Activated naive CD8-positive, alpha-beta T cell (primary cell): Measurements from ENCODE around the gene ZNF668.

Experiments used
- H3K27ac Mint-ChIP-seq: one replicate; pipeline ENCODE4 v1.8.0; 2021; ENCODE audit warnings: mixed read lengths
- H3K27me3 Mint-ChIP-seq: one replicate; pipeline ENCODE4 v1.8.0; 2021; ENCODE audit warnings: mixed read lengths
- H3K36me3 Mint-ChIP-seq: one replicate; pipeline ENCODE4 v1.8.0; 2021; ENCODE audit warnings: mixed read lengths
- H3K4me1 Mint-ChIP-seq: one replicate; pipeline ENCODE4 v1.8.0; 2021; ENCODE audit warnings: low read depth, mixed read lengths
- H3K4me3 Mint-ChIP-seq: one replicate; pipeline ENCODE4 v1.8.0; 2021; ENCODE audit warnings: mild to moderate bottlenecking, mixed read lengths
- H3K9me3 Mint-ChIP-seq: one replicate; pipeline ENCODE4 v1.8.0; 2021; ENCODE audit warnings: low read depth, mixed read lengths

ZNF668 gene

DNA sequence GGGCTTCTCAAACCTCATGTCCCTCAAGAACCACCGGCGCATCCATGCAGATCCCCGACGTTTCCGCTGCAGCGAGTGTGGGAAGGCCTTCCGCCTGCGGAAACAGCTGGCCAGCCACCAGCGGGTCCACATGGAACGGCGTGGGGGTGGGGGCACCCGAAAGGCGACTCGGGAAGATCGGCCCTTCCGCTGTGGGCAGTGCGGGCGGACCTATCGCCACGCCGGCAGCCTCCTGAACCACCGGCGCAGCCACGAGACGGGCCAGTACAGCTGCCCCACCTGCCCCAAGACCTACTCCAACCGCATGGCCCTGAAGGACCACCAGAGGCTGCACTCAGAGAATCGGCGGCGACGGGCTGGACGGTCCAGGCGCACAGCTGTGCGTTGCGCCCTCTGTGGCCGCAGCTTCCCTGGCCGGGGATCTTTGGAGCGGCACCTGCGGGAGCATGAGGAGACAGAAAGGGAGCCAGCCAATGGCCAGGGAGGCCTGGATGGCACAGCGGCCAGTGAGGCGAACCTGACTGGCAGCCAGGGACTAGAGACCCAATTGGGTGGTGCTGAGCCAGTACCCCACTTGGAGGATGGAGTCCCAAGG, 6.1 kb upstream of the ZNF668 start:
- no peaks in the 10 kb centered on the region for H3K36me3 Mint-ChIP-seq
- no peaks in the 10 kb centered on the region for H3K9me3 Mint-ChIP-seq
- no peak overlapping the region for H3K4me3 Mint-ChIP-seq
- H3K27me3 Mint-ChIP-seq = no peaks in the 10 kb centered on the region
- peaks cover 19% of the 10 kb centered on the region for H3K4me1 Mint-ChIP-seq
- H3K27ac Mint-ChIP-seq = no peak overlapping the region

DNA sequence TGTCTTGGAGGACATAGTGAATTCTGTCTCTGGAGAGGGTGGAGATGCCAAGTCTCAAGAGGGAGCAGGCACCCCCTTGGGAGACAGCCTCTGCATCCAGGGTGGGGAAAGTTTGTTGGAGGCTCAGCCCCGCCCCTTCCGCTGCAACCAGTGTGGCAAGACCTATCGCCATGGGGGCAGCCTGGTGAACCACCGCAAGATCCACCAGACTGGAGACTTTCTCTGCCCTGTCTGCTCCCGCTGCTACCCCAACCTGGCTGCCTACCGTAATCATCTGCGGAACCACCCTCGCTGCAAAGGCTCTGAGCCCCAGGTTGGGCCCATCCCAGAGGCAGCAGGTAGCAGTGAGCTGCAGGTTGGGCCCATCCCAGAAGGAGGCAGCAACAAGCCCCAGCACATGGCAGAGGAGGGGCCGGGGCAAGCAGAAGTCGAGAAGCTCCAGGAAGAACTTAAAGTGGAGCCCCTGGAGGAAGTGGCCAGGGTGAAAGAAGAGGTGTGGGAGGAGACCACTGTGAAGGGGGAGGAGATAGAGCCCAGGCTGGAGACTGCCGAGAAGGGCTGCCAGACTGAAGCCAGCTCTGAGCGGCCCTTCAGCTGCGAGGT, 5.4 kb upstream of the ZNF668 start:
- Mint-ChIP-seq H3K4me1 (peaks cover 26% of the 10 kb centered on the region), H3K9me3 (no peaks in the 10 kb centered on the region), H3K4me3 (no peak overlapping the region), H3K36me3 (no peaks in the 10 kb centered on the region), H3K27me3 (no peaks in the 10 kb centered on the region), H3K27ac (no peak overlapping the region)

DNA sequence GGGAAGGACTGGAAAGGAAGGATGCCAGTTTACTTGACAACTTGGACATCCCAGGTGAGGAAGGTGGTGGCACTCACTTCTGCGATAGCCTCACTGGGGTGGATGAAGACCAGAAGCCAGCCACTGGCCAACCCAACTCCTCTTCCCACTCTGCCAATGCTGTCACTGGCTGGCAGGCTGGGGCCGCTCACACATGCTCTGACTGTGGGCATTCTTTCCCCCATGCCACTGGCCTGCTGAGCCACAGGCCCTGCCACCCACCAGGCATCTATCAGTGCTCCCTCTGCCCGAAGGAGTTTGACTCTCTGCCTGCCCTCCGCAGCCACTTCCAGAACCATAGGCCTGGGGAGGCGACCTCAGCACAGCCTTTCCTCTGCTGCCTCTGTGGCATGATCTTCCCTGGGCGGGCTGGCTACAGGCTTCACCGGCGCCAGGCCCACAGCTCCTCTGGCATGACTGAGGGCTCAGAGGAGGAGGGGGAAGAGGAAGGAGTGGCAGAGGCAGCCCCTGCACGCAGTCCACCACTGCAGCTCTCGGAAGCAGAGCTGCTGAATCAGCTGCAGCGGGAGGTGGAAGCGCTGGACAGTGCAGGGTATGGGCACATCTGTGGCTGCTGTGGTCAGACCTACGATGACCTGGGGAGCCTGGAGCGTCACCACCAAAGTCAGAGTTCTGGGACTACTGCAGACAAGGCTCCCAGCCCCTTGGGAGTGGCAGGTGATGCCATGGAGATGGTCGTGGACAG, 4.7 kb upstream of the ZNF668 start:
- Mint-ChIP-seq H3K36me3 (no peaks in the 10 kb centered on the region), H3K4me1 (peaks cover 26% of the 10 kb centered on the region)

DNA sequence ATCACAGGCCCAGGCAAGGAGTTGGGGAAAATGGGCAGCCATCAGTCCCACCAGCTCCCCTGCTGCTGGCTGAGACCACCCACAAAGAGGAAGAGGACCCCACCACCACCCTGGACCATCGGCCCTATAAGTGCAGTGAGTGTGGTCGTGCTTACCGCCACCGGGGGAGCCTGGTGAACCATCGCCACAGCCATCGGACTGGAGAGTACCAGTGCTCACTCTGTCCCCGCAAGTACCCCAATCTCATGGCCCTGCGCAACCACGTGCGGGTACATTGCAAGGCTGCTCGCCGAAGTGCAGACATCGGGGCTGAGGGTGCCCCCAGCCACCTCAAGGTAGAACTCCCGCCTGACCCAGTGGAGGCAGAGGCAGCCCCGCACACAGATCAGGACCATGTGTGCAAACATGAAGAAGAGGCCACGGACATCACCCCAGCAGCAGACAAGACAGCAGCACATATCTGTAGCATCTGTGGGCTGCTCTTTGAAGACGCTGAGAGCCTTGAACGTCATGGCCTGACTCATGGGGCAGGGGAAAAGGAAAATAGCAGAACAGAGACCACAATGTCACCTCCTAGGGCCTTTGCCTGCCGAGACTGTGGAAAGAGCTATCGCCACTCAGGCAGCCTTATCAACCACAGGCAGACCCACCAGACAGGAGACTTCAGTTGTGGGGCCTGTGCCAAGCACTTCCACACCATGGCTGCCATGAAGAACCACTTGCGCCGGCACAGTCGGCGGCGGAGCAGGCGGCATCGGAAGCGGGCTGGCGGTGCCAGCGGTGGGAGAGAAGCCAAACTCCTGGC, 3.8 kb upstream of the ZNF668 start:
- H3K4me3 Mint-ChIP-seq = no peak overlapping the region
- H3K9me3 Mint-ChIP-seq = no peaks in the 10 kb centered on the region
- no peaks in the 10 kb centered on the region for H3K27me3 Mint-ChIP-seq
- H3K4me1 Mint-ChIP-seq = peaks cover 26% of the 10 kb centered on the region
- H3K36me3 Mint-ChIP-seq = no peaks in the 10 kb centered on the region
- no peak overlapping the region for H3K27ac Mint-ChIP-seq

More for the DNA sequence above, 4.7 kb upstream of the ZNF668 start:
- no peaks in the 10 kb centered on the region for H3K27me3 Mint-ChIP-seq
- no peak overlapping the region for H3K4me3 Mint-ChIP-seq
- no peak overlapping the region for H3K27ac Mint-ChIP-seq
- no peaks in the 10 kb centered on the region for H3K9me3 Mint-ChIP-seq

DNA sequence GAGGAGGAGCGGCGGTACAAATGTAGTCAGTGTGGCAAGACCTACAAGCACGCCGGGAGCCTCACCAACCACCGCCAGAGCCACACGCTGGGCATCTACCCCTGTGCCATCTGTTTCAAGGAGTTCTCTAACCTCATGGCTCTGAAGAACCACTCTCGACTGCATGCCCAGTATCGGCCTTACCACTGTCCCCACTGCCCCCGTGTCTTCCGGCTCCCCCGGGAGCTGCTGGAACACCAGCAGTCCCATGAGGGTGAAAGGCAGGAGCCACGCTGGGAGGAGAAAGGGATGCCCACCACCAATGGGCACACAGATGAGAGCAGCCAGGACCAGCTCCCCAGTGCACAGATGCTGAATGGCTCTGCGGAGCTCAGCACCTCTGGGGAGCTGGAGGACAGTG, 3.0 kb upstream of the ZNF668 start:
- Mint-ChIP-seq H3K27ac (no peak overlapping the region), H3K4me3 (no peak overlapping the region), H3K9me3 (no peaks in the 10 kb centered on the region), H3K36me3 (no peaks in the 10 kb centered on the region), H3K4me1 (peaks cover 28% of the 10 kb centered on the region), H3K27me3 (no peaks in the 10 kb centered on the region)

DNA sequence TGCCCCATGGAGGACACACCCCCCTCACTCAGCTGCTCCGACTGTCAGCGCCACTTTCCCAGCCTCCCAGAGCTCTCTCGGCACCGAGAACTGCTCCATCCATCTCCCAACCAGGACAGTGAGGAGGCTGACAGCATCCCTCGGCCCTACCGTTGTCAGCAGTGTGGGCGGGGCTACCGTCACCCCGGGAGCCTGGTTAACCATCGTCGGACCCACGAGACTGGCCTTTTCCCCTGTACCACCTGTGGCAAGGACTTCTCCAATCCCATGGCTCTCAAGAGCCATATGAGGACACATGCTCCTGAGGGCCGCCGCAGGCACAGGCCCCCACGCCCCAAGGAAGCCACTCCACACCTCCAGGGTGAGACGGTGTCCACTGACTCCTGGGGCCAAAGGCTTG, 2.3 kb upstream of the ZNF668 start:
- Mint-ChIP-seq H3K36me3 (no peaks in the 10 kb centered on the region), H3K27me3 (no peaks in the 10 kb centered on the region), H3K4me3 (peak overlapping the region; percentile 27), H3K27ac (no peak overlapping the region), H3K4me1 (peaks cover 33% of the 10 kb centered on the region), H3K9me3 (no peaks in the 10 kb centered on the region)

DNA sequence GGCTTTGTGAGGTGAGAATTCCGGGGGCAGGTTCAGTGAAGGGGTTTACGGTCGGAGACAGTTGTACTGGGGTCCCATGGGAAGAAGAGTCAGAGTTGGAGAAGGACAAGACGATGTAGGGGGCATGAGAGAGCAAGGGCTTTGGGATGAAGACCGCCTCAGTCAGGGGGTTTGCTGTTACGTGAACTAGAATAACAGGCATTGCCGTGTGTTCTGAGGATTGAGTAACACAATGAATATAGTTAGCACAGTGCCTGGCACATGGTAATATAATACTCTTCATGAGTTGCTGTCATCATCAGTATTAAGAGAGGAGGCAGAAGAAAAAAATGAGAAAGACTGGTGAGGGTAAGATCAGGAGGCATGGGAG, 759 bp upstream of the ZNF668 start:
- H3K4me1 Mint-ChIP-seq = peaks cover 29% of the 10 kb centered on the region
- peak overlapping the region; percentile 95 for H3K4me3 Mint-ChIP-seq
- no peaks in the 10 kb centered on the region for H3K36me3 Mint-ChIP-seq

DNA sequence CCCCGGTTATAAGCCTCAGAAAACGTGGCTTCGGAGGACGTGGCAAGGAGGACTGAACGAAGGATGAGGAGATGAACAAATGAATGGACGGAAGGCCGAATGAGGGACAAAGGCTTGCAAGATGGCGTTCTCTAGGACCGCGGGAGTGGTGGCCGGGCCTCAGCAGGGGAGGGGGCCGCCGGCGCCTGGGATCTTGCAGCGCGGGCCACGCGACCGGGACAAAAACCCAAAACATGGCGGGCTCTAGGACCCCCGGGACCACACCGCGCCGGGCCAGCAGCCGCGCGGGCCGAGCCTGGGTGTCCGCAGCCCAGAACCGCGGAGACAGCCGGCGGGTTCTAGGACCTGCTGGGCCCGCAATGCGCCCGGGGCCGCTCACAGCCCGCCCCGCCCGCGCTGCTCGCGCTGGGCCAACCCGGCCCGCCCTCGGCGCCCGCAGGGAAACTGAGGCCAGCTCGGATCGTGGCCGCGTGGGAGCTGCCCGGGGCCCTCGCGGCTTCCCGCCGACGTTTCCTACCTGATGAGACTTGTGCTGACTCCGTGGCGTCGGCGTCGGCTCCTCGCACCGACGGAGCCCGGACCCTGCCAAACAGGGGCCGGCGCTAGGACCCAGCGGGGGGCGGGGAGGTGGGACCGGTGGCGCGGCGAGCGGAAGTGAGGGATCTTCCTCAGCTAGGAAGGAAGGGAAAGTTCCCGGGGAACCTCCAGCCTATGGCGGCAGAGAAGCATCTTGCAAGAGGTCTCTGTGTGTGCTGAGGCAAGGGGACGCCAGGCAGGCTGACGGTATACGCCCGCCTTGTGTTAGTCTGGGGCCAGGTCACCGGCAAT, 684 bp downstream of the ZNF668 start:
- peak overlapping the region; percentile 96 for H3K27ac Mint-ChIP-seq
- H3K9me3 Mint-ChIP-seq = no peaks in the 10 kb centered on the region
- H3K4me1 Mint-ChIP-seq = peaks cover 30% of the 10 kb centered on the region
- H3K4me3 Mint-ChIP-seq = peak overlapping the region; percentile 98
- H3K36me3 Mint-ChIP-seq = no peaks in the 10 kb centered on the region
- no peaks in the 10 kb centered on the region for H3K27me3 Mint-ChIP-seq

More for the DNA sequence above, 759 bp upstream of the ZNF668 start:
- no peaks in the 10 kb centered on the region for H3K27me3 Mint-ChIP-seq
- no peaks in the 10 kb centered on the region for H3K9me3 Mint-ChIP-seq
- H3K27ac Mint-ChIP-seq = peak overlapping the region; percentile 94

DNA sequence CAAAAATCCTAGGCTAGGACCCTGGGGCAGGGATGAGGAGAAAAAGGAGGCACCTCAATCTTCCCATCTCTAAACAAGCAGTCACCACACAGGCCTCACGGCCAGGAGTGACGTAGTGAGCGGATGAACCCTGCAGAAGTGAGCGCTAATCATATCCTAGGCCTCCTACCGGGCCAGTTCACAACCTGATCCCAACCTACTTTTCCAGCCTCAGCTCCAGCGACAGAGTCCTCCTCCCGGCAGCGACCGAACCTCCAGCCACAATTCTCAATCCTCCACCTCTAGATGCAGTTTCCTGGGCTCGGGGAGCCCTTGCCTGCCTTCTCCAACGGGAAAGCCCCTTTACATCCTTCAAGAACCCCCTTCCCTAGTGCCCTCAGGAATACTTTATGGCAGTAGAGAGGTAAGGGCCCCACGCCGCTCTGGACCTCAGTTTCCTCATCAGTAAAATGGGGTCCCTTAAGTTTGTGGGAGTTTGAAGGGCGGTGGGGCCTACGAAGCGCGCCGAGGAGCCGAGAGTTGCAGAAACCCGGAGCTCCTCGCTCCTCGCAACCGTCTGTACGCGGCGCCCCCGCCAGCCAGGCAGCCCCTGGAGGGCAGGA, 1.4 kb downstream of the ZNF668 start:
- Mint-ChIP-seq H3K36me3 (no peaks in the 10 kb centered on the region), H3K27me3 (no peaks in the 10 kb centered on the region), H3K4me3 (peak overlapping the region; percentile 98), H3K4me1 (peaks cover 32% of the 10 kb centered on the region), H3K27ac (peak overlapping the region; percentile 96), H3K9me3 (no peaks in the 10 kb centered on the region)

DNA sequence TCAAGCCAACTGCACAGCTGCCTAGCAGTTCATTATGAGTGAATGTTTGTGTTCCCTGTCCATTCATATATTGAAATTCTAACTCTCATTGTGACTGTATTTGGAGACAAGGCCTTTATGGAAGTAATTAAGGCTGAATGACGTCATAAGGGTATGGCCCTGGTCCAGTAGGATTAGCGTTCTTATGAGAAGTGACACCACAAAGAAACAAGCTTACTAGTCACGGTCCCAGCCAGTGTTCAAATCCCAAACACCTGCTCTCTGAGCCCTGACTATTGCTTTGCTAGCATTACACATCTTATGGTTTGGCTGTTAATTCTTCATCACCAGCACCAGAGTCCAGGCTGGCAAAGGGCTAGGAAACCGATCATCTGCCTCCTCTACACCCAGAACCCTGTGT, 2.2 kb downstream of the ZNF668 start:
- no peaks in the 10 kb centered on the region for H3K9me3 Mint-ChIP-seq

DNA sequence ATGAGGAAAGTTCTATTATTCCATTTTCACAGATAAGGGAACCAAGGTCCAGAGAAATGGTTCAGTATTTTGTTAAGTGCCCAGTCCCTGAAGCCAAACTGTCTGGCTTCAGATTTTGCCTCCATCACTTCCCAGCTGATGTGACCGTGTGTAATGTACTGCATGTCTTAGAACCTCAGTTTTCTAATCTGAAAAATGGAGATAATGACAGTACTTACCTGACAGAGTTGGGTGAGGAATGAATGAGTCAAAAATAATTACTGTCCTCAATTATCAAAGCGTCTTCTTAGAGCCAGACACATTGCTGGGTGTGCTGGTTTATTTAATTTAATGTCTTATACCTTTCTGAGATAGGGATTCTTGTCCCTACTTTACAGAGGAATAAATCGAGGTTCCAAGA, 6.7 kb downstream of the ZNF668 start:
- H3K9me3 Mint-ChIP-seq = no peaks in the 10 kb centered on the region
- peaks cover 4% of the 10 kb centered on the region for H3K36me3 Mint-ChIP-seq
- H3K4me1 Mint-ChIP-seq = peaks cover 50% of the 10 kb centered on the region
- no peaks in the 10 kb centered on the region for H3K27me3 Mint-ChIP-seq
- no peak overlapping the region for H3K4me3 Mint-ChIP-seq
- no peak overlapping the region for H3K27ac Mint-ChIP-seq

More for the DNA sequence above, 2.2 kb downstream of the ZNF668 start:
- Mint-ChIP-seq H3K4me1 (peaks cover 35% of the 10 kb centered on the region), H3K36me3 (no peaks in the 10 kb centered on the region), H3K27me3 (no peaks in the 10 kb centered on the region), H3K4me3 (peak overlapping the region; percentile 98), H3K27ac (peak overlapping the region; percentile 96)

DNA sequence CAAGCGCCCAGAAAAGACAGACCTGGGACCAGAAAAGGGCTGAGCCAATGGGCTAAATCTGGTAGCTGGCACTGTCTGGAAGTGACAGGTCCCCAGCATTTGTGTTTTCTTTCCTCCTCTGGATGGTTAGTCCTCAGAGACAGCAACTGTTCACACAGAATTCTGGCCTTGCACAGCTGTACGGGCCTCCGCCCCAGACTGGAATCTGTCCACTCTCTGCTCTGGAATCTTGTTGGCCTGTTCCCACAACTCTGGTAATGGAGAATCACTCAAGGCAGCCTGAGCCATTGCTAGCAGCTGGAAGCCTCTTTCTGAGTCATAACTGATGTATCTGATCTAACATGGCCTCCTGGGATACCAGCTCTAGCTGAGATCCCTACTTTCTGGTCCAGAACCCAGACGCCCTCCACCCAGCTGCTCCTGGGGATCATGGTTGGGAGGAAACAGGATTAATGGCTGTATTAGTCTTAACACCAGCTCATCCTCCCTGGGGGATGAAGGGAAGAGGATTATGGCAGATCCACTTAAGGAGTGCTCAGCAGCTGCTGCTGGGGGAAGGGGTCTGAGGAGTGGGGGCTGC, 9.1 kb downstream of the ZNF668 start:
- peaks cover 4% of the 10 kb centered on the region for H3K36me3 Mint-ChIP-seq
- peak overlapping the region; percentile 61 for H3K27ac Mint-ChIP-seq
- peak overlapping the region; percentile 60 for H3K4me3 Mint-ChIP-seq
- H3K9me3 Mint-ChIP-seq = no peaks in the 10 kb centered on the region
- H3K27me3 Mint-ChIP-seq = no peaks in the 10 kb centered on the region
- H3K4me1 Mint-ChIP-seq = peaks cover 41% of the 10 kb centered on the region

DNA sequence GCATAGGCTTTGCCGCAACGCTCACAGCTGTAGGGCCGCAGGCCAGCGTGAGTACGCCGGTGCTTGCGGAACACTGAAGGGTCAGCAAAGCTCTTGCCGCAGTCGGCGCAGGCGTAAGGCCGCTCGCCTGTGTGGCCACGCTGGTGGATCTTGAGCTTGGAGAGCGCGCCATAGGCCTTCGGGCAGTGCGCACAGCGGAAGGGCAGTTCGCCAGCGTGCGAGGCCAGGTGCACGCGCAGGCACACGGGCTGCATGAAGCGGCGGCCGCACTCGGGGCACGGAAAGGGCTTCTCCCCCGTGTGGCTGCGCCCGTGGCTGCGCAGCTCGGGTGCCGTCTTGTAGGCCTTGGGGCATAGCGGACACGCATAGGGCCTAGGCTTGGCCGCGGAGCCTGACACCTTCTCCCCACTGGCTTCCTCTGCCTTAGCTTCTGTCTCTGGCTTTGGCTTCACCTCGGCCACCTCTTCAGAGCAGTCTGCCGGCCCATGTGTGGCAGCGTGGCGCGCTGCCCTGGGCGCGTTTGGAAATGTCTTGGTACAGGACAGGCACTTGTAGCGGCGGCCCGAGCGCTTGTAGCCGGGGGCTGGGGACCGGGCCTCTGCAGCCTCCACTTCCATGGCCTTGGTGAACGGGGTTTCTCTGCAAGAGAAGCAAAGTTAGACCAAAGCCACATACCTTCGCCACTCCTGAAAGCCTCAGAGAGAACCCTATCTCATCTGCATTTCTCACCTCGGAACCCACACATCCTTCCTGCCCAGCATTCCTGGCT, 10.0 kb downstream of the ZNF668 start:
- H3K9me3 Mint-ChIP-seq = no peaks in the 10 kb centered on the region
- H3K4me1 Mint-ChIP-seq = peaks cover 39% of the 10 kb centered on the region
- H3K27me3 Mint-ChIP-seq = no peaks in the 10 kb centered on the region
- peak overlapping the region; percentile 52 for H3K4me3 Mint-ChIP-seq
- peak overlapping the region; percentile 61 for H3K27ac Mint-ChIP-seq
- H3K36me3 Mint-ChIP-seq = peaks cover 4% of the 10 kb centered on the region
